ENCODE data around the gene LPCAT3.
"Not testable (repeated sequence)": the region's sequence is repeated elsewhere in the genome, so short reads cannot be mapped to it uniquely, and the experiment has no call there.

Gene LPCAT3

DNA sequence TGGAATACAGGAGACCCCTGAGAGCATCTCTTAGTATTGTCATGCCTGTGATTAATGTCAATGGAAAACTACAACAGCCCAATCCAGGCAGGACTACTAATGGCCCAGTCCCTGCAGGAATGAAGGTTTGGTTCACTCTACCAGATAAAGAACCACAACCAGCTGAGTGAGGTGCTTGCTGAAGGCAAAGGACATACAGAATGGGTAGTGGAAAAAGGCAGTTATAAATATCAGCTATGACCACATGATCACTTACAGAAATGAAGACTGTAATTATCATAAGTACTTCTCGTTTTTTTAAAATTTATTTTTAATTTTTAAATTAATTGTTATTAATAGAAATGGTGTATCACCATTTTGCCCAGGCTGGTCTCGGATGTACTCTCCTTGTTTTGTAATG, 17.2 kb upstream of the LPCAT3 start:
- no peak for DNase-seq

DNA sequence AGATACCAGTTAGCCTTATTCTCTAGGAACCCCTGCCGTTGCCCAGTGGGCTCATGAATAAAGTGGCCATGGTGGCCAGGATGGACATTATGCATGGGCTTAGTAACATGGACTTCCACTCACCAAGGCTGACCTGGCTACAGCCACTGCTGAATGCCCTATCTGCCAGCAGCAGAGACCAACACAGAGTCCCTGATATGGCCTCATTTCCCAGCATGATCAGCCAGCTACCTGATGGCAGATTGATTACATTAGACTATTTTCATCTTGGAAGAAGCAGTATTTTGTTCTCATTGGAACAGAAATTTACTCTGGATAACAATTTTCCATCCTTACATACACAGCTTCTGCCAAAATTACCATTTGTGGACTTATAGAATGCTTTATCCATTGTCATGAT, 16.2 kb upstream of the LPCAT3 start:
- no peak for DNase-seq

DNA sequence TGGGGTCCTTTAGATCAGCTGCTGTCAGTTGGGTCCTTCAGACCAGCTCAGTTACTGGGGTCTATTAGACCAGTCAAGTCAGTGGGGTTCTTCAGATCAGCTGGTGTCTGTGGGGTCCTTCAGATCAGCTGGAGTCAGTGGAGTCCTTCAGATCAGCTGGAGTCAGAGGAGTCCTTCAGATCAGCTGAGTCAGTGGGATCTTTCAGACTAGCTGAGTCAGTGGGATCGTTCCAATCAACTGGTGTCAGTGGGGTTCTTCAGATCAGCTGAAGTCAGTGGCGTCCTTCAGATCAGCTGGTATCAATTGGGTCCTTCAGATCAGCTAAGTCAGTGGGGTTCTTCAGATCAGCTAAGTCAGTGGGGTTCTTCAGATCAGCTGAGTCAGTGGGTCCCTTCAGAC, 14.7 kb upstream of the LPCAT3 start:
- DNase-seq = no peak

DNA sequence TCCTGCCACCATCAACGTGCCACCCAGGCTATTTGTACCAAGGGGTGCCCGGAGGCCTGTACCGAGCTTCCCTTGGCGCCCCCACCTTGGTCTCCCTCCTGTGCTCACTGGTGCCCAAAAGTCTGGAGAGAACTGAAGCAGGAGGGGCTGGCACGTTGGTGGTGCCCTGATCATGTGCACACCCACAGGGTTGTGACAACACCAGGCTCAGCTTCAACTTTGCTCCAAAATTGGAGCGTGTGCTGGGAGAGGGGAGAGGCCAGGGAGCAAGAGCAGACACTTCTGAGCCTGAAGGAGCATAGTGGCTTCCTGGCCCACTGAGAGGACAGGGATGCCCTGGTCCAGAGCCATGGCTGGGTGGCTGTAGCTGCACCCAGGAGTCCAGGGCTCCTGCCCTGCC, 13.0 kb upstream of the LPCAT3 start:
- no peak for DNase-seq

DNA sequence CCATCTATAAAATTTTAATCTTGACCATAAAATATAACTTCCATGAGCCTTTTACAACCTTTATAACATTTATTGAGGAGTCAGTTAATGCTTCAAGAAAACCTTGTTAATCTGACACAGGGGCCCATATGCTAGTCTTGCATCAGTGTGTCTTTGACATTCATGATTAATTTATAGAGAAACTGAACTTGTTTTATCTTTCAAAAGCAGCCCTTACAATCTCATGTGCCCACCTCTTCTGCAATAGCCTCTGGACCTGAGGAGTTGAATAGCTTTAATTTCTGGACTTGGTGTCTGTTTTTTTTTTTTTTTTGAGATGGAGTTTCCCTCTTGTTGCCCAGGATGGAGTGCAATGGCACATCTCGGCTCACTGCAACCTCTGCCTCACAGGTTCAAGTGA, 8.6 kb upstream of the LPCAT3 start:
- DNase-seq = no peak

DNA sequence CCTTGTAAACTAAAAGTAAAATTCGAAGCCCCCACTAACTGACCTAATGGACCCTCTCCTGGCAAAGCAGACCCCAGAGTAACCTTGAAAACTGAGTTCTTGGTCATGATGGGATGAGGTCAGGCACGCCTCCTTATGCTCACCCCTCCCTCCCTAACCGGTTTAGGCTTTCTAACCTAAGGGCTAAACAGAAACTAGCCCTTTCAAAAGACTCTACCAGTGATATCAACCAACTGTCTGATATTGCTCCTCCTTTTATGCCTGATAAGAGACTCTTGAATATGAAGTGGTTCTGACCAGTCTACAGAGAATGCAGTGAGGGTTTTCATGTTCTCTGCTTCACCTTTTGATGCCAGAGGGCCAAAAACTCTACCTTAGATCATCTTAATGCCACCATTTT, 4.8 kb upstream of the LPCAT3 start:
- DNase-seq = no peak

DNA sequence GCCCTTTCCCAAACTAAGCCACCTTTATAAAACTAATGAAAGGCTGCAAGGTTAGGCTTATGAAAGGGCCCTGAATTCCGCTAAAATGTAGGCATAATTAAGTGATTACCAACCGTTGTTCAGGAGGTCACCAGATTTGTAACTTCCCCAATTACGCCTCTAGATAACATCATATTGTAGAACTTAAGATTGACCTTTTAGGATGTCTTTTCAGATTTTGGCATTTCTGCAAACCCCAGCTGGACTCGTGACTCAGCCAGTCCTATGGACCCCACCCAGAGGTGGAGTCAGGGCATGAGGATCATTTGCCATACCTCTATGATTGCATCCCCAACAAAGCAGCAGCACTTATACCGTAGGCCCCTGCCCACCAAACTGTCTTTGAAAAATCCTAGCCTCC, 3.7 kb upstream of the LPCAT3 start:
- DNase-seq = no peak

DNA sequence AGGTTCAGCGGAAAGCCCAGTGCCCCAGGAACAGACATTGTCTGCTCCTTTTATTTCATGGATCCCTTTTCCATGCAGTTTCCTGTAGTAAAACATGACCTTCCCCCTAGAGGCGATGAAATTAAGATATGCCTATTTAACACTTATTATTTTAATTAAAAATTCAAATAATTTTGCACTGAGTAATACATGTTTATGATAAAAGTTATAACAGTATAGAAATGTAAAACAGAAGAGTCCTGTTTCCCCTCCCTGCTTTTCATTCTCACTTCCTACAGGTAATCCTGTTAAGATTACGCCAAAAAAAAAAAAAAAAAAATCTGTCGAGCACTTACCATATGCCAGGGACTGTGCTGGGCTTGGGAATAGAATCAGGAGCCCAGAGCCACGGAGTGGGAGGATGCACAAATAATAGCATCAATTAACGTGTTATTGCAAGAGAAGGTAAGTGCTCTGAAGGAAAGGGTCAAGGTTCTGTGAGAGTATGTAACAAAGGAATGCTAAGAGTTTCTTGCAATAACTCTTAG, 830 bp upstream of the LPCAT3 start:
- DNase-seq = no peak

DNA sequence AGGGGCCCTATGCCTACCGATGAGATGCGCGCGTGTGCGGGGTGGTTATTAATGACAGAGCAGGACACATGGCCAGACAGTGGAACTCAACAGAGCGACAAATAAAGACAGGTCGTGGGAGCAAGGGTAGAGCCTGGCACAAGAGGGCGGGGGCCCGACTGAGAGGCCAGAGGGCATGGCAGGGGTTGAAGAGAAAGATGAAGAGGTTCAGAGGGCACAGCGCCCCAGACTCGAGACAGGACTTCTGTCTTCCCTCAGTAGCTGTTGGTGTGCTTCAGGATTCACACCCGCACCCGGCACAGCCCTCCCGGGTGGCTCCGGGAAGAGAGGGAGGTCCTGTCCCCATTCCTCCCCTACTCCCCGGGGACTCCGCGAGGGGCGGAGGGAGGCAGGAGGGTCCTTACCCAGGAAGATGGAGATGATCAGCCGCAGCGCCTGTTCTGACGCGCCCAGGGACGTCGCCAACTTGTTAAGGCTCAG, 366 bp downstream of the LPCAT3 start:
- DNase-seq = no peak

DNA sequence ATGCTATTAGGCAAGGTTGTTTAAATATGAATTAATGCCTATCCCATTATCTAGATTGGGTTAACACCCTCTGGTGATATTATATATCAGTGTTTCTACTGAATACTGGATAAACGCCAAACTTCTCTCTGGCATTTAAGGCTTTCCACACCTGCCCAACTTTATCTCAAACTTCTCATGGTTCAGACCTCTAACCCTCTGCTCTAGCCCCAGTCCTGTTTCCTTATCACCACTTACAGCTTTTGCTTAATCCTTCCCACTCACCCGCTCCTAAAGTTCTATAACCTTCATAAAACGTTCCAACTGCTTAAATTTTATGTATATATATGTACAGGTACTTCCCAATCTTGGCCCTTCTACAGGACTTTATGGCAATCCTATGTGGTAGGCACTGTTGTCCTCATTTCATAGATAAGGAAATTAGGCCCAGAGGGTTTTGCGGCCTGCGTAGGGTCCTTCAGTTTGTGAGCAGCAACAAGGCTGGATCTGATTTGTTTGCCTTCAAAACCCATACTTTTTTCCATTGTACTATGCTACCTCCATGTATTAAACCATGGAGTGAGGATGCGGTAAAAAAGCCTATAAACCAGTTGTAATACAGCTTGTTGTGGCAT, 1.2 kb downstream of the LPCAT3 start:
- no peak for DNase-seq

DNA sequence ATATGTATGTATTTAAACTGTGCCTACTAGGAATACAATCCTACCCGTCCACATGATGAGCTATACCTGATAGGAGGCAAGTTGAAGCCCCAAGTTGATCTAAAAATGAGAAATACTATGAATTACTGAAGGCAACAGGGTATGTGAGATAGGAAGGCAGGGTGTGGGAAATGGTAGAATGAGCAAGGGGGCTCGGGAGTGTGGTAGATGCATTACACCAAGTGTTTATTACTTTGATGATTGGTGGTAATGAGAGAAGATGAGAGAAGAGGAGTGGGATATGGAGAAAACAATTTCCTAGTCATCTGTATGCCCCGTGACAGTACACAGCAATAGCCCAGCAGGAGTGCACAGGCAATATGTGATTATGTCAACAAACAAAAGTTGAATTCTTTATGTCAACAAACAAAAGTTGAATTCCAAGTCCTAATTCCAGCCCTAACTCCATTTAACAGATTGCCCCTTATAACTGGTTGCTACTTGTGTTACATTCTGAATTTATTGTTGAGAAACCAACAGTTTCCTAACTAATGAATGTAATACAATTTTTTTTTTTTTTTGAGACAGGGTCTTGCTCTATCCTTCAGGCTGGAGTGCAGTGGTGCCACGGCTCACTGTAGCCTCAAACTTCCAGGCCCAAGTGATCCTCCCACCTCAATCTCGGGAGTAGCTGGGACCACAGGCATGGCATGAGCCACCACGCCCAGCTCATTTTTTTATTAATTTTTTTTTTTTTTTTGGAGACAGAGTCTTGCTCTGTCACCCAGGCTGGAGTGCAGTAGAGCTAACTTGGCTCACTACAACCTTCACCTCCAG, 2.5 kb downstream of the LPCAT3 start:
- no peak for DNase-seq

DNA sequence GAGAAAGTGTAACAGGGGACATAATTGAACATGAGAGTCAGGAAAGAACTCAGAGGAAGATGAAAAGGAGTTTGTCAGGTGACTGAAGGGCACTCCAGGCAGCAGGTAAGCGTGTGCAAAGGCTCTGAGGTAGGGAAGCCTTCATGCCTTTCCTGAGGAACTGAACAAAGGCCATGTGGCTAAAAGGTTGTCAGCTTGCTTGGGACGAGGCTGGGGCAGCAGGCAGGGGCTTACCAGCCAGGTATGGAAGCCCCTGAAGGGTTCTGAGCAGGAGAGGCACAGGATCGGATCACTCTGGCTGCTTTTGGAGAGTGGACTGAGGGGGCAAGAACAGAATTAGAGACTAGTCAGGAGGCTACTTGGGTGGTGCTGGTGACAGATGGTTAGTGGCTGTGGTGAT, 5.2 kb downstream of the LPCAT3 start:
- no peak for DNase-seq

DNA sequence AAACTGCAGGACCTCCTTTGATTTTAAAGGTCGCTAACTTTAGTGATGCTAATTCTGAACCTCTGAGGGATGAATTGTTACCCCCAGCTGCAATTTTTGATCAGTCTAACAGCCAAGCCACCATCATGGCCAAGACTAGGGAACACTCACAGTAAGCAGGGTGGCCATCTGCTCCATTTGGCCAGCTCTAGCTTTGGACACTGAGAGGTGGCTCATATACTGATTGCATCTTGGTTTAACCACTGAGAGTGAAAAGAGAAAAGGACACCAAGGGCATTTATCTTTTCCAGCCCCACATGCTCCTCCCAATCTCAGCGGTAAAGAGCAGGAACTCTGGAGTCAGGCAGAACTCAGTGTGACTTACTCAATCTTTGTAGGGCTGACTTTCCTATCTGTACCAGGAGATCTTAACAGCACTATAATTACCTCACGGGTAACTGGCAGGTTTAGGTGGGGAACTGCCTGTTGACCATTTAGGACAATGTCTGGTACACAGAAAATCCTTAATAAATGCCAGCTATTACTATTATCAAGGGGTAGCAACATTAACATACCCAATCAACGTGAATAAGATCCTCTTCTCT, 6.2 kb downstream of the LPCAT3 start:
- no peak for DNase-seq

DNA sequence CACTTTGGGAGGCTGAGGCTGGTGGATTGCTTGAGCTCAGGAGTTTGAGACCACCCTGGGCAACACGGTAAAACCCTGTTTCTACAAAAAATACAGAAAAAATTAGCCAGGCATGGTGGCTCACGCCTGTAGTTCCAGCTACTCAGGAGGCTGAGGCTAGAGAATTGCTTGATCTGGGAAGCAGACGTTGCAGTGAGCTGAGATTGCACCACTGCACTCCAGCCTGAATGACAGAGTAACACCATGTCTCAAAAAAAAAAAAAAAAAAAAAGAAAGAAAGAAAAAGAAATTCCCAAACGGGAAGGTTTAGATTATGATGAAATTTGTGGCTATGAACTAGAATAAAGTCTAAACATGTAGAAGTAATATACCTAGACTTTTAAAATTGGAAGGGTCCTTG, 6.9 kb downstream of the LPCAT3 start:
- not testable (repeated sequence) for DNase-seq

DNA sequence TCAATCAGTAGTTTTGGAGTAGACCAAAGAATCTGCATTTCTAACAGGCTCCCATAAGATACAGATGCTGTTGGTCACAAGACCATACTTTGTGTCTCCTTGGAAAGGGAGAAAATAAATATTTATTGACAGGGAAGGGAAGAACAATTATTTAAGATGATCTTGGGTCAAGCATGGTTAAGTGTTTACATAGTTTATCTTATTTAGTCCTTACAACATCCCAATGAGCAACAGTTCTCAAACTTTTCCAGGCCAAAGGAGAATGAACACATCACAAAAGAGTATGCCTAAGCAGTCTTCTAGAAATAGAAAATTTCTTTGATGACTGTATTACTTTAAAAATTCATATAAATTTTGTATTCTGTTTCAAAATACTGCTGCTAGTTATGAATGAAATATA, 8.8 kb downstream of the LPCAT3 start:
- DNase-seq = no peak

DNA sequence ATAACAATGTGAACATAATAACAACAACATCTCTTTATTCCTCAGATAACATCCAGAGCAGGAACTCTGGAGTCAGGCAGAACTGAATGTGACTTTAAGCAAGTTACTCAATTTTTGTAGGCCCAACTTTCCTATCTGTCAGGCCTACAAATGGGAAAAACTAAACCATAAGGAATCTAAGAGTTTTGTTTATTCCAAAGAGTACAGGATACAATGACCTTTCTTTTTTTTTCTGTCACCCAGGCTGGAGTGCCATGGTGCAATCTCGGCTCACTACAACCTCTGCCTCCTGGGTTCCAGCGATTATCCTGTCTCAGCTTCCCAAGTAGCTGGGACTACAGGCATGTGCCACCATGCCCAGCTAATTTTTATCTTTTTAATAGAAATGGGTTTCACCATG, 9.4 kb downstream of the LPCAT3 start:
- DNase-seq = no peak

DNA sequence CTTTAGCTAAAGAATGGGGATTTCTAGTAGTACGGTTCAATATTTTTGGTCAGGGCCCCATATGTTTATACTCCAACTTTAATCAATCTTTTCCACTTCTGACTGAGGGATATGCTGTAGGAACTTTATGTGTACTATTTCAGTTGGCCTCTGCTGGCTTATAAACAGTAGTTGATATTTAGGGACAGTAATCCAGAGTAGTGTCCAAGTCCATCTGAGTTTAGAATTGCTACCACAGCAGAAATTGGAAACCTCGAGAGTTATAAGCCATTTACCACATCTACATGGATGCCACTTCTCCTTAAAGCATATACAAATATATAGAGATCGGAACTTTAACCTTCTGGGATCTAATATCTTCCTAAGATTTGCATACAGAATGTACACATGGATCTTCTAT, 11.6 kb downstream of the LPCAT3 start:
- no peak for DNase-seq

DNA sequence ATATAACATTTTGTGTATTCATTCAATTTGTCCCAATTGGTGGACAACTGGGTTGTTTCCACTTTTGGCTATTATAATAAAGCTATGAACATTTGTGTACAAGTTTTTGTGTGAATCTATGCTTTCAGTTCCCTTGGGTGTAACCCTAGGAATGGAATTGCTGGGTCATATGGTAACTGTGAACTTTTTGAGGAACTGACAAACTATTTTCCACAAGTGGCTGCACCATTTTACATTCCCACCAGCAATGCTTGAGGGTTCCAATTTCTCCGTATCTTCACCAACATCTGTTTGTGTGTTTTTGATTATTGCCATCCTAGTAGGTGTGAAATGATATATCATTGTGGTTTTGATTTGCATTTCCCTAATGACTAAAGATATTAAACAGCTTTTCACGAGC, 13.0 kb downstream of the LPCAT3 start:
- no peak for DNase-seq

DNA sequence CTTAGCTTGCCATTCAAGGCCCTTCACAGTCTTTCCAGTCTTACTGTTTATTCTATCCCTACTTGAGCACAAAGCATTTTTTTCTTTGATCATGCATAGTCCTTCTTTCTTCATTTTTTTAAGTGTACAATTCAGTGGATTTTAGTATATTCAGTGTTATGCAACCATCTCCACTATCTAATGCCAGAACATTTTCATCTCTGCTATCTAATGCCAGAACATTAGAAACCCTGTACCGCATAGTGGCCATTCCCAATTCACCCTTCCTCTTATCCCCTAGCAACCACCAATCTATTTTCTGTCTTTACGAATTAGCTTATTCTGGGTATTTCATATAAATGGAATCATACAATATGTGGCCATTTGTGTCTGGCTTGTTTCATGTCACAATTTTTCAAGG, 13.4 kb downstream of the LPCAT3 start:
- no peak for DNase-seq

DNA sequence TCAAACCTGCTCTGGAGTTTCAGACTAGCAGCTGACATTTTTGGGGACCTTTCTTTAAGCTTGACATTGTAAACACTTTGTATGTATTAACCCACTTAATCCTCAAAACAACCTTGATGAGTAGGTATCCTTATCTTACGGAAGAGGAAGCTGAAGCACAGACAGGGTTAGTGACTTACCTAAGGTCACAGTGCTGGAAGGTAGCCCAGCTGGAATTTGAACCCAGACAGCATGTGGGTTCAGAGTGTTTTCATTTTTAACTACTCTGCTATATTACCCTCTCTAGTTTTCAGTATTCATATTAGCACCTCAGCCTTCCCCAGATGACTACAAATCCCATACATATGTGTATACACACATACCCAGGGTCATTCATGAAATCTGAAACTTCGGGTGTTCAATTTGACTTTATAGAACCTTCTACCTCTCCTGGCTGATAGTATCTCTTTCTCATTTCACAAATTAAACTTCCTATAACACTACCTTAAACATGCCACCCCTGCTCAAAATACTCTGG, 13.9 kb downstream of the LPCAT3 start:
- no peak for DNase-seq

DNA sequence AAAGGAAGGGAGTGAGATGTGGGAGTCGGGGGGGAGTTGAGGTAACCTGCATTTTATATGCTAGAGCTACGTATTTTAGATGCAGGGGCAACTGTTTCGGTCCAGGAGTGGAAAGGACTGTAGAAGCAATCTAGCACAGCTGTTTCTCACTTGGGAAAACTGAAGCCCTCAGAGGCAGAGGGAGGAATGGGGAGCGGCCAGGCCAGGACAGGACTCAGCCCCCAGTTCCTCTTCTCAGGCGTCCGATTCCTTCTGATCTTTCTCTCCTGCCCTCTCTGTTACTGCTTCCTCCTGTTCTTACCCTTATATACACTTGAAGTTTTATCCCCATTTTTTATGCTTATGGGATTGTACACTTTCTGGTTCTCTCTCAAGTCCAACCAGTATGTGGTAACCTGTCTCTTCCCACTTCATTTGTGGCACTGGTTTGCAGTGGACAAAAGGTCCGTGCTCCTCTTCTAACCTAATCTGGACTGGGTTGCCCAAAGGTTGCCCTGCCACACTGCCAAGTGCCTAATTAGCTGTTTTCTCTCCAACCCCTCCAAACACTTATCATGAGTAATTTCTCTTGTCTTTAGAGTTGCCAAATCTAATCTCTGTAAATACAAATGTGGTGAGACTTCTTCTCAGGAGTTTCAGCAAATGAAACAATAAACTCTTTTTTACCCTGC, 16.2 kb downstream of the LPCAT3 start:
- no peak for DNase-seq

DNA sequence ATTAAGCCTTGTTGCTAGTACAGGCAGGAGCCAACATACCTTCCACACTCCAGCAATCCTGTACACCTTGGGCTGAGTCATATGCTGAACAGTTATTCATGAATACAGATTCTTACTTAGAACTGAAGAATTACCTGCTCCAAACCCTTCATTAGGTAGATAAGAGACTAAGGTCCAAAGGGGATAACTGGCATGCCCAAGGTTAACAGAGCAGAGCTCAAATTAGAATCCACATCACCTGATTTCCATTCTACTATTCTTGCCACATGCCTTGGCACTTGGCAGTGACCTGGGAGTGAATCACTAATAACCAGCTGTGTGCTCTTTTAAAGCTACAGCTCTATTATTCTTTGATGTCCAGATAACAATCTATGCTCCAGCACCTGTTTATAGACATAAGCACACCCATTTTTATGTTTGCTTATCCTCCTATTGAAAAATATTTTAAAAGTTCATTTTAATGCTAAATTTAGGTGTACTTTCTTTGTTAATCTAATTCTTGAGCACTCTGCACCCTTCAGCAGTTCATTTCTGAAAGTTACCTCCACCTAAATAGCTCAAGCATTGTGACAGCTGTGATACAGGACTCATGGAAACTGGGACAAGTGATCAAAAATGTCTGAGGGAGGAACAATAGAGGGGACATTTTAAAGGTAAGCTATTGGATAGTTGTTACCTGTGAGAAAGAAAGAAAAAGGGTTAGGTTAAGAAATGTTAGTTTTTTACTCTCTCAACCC, 19.4 kb downstream of the LPCAT3 start:
- DNase-seq = no peak

DNA sequence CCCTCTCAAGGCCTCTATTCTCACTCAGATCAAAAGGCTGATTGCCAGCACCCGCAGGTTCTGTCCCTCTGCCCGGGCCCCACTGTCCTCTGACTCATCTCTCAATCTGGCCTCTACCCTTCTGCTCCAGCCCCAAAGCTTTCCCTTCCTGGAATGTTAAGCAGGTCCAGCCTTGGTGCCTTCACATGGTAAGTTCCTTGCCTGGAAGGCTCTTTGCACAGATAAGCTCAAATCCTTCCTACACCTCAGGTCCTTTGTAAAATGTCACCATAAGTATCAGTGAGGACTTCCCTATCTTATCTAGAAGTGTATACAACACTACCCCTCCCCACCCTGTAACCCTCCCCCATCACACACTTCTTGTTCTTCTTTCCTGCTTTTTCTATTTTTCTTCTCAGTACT, 22.2 kb downstream of the LPCAT3 start:
- DNase-seq = no peak
